Measurements from ENCODE around the gene BMERB1.
A peak's percentile ranks its signal among the peaks of the same experiment; 100 is the strongest.

The BMERB1 gene

GRCh38 chr16:15487336-15488284, 53.2 kb downstream of the BMERB1 start:
- no peak overlapping the region for H3K4me3 ChIP-seq (ENCODE audit: low read length)
- DNase-seq (ENCODE audit: low read depth, low spot score): no peak

- no peak overlapping the region for H3K4me3 ChIP-seq (ENCODE audit: low read length)
- no peak for DNase-seq (ENCODE audit: low read depth, low spot score)
These were observed 54.6 kb downstream of the BMERB1 start for GRCh38 chr16:15489016-15489415.

- H3K4me3 ChIP-seq (ENCODE audit: low read length): no peak overlapping the region
These were observed 55.8 kb downstream of the BMERB1 start for GRCh38 chr16:15490123-15490711.

GRCh38 chr16:15491411-15491810, 57.0 kb downstream of the BMERB1 start:
- H3K4me3 ChIP-seq (ENCODE audit: low read length): no peak overlapping the region
- no peak for DNase-seq (ENCODE audit: low read depth, low spot score)

More at GRCh38 chr16:15490123-15490711, 55.8 kb downstream of the BMERB1 start:
- DNase-seq (ENCODE audit: low read depth, low spot score): no peak

- no peak for DNase-seq (ENCODE audit: low read depth, low spot score)
- no peak overlapping the region for H3K4me3 ChIP-seq (ENCODE audit: low read length)
These were observed 57.8 kb downstream of the BMERB1 start for GRCh38 chr16:15492091-15492740.

GRCh38 chr16:15493466-15494180, 59.2 kb downstream of the BMERB1 start:
- no peak for DNase-seq (ENCODE audit: low read depth, low spot score)
- H3K4me3 ChIP-seq (ENCODE audit: low read length): no peak overlapping the region

GRCh38 chr16:15494236-15494635, 59.8 kb downstream of the BMERB1 start:
- no peak for DNase-seq (ENCODE audit: low read depth, low spot score)
- H3K4me3 ChIP-seq (ENCODE audit: low read length): no peak overlapping the region

GRCh38 chr16:15495898-15496297, 61.5 kb downstream of the BMERB1 start:
- DNase-seq (ENCODE audit: low read depth, low spot score): no peak
- no peak overlapping the region for H3K4me3 ChIP-seq (ENCODE audit: low read length)

GRCh38 chr16:15498427-15499175, 64.2 kb downstream of the BMERB1 start:
- H3K4me3 ChIP-seq (ENCODE audit: low read length): no peak overlapping the region
- no peak for DNase-seq (ENCODE audit: low read depth, low spot score)

- H3K4me3 ChIP-seq (ENCODE audit: low read length): no peak overlapping the region
These were observed 67.8 kb downstream of the BMERB1 start for GRCh38 chr16:15502041-15502725.

GRCh38 chr16:15506441-15506840, 72.1 kb downstream of the BMERB1 start:
- DNase-seq (ENCODE audit: low read depth, low spot score): no peak
- H3K4me3 ChIP-seq (ENCODE audit: low read length): no peak overlapping the region

More at GRCh38 chr16:15502041-15502725, 67.8 kb downstream of the BMERB1 start:
- no peak for DNase-seq (ENCODE audit: low read depth, low spot score)

- DNase-seq (ENCODE audit: low read depth, low spot score): no peak
- H3K4me3 ChIP-seq (ENCODE audit: low read length): no peak overlapping the region
These were observed 73.0 kb downstream of the BMERB1 start for GRCh38 chr16:15507301-15507958.

GRCh38 chr16:15507959-15508627, 73.7 kb downstream of the BMERB1 start:
- no peak for DNase-seq (ENCODE audit: low read depth, low spot score)
- H3K4me3 ChIP-seq (ENCODE audit: low read length): no peak overlapping the region

- H3K4me3 ChIP-seq (ENCODE audit: low read length): no peak overlapping the region
- peak; percentile 9 for DNase-seq (ENCODE audit: low read depth, low spot score)
These were observed 74.7 kb downstream of the BMERB1 start for GRCh38 chr16:15509051-15509592.

GRCh38 chr16:15509593-15510535, 75.5 kb downstream of the BMERB1 start:
- no peak overlapping the region for H3K4me3 ChIP-seq (ENCODE audit: low read length)
- DNase-seq (ENCODE audit: low read depth, low spot score): peak; percentile 72

- no peak overlapping the region for H3K4me3 ChIP-seq (ENCODE audit: low read length)
- no peak for DNase-seq (ENCODE audit: low read depth, low spot score)
These were observed 76.6 kb downstream of the BMERB1 start for GRCh38 chr16:15510992-15511391.

Data from Jurkat, Clone E6-1 (cell line).